BJ (cell line): Measurements from ENCODE around the gene PIGQ. TPM values are rescaled to one million over a fixed set of nuclear protein-coding genes. Genes with fewer than 3 reads are reported as not detected.

Experiments
- CTCF ChIA-PET: fragments of 350-600 bp; formaldehyde crosslinking; extraction: SDS; loops from one replicate; lab custom pipeline; 2021; ENCODE audit warnings: antibody characterized with exemption, inconsistent platforms; lab: Yijun Ruan, JAX
- POLR2A ChIA-PET: fragments of 300-600 bp; sonication (Branson Sonifier 250); formaldehyde crosslinking; extraction: SDS; loops from one replicate; lab custom pipeline; 2021; ENCODE audit warnings: antibody characterized with exemption; lab: Charles Lee
- DNase-seq: peaks from one replicate; pipeline ENCODE4 v3.0.0-alpha.2; 2011; ENCODE audit warnings: low read depth
- H3K27me3 ChIP-seq: 2 replicates; pipeline ENCODE4 v1.6.0; 2011; ENCODE audit warnings: low read length; ENCODE audit not compliant: control insufficient read depth, insufficient read depth
- H3K36me3 ChIP-seq: 2 replicates; pipeline ENCODE4 v1.5.1; 2011; ENCODE audit warnings: low read length; ENCODE audit not compliant: control insufficient read depth, insufficient read depth
- H3K4me3 ChIP-seq: 2 replicates; pipeline ENCODE4 v1.5.1; 2011; ENCODE audit warnings: low read depth, mild to moderate bottlenecking, control low read depth, low read length
- polyA plus RNA-seq: library from polyadenylated mRNA; depleted of rRNA; stranded (reverse); fragments of >200 nt; gene quantifications from 2 replicates; pipeline ENCODE4 v1.2.3, GENCODE V29; 2011
- TF ChIP-seq, protein P1 (sequence below): IDR thresholded peaks from 2 replicates; pipeline ENCODE4 v1.5.1; 2011; ENCODE audit warnings: low read depth, mild to moderate bottlenecking, control low read depth, inconsistent platforms, low read length, moderate library complexity; ENCODE audit not compliant: insufficient read depth

PIGQ gene
- polyA plus RNA-seq, 1 experiment, result 26.6 TPM

DNA sequence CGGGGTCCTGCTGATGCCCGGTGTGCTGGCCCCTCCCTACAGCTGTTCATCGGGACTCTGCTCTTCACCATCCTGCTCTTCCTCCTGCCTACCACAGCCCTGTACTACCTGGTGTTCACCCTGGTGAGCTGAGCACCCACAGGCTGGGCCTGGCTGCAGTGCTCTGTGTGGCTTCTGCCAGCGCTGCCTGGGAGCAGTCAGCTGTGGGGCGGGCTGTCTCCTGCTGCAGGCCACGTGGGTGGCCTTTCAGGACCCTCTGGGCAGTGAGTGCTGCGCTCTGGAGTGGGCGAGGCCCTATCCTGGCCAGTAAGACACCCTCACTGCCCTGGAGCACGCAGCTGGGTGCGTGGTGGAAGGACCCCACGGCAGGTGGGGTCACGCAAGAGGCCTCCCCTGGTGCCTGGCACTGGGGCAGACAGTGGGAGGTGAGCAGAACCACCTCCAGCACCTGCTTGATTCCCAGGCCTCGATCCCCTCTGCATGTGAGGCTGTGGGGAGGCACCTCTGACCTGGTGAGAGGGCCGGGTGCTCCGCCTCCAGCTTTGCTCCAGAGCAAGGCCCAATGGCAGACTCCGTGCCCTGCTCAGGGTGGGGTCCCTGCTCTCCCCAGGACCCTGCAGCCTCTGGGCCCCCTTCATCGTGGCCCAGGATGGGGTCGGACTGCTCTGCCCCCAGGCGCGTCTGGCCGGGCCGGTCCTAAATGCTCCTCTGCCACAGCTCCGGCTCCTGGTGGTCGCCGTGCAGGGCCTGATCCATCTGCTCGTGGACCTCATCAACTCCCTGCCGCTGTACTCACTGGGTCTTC lies 10.6 kb downstream of the PIGQ start:
- Histone ChIP-seq H3K4me3 (no peak overlapping the region), H3K27me3 (no peaks in the 10 kb centered on the region), H3K36me3 (peaks cover 7% of the 10 kb centered on the region)
- DNase-seq, result no peak
- CTCF ChIA-PET, result interaction anchor here (0.6 to 0.7 kb wide), 2 partner anchors 10 to 70 kb away, joined by 3 to 4 read pairs; no protein-coding TSS in a partner anchor
- TF ChIP-seq, protein P1, sequence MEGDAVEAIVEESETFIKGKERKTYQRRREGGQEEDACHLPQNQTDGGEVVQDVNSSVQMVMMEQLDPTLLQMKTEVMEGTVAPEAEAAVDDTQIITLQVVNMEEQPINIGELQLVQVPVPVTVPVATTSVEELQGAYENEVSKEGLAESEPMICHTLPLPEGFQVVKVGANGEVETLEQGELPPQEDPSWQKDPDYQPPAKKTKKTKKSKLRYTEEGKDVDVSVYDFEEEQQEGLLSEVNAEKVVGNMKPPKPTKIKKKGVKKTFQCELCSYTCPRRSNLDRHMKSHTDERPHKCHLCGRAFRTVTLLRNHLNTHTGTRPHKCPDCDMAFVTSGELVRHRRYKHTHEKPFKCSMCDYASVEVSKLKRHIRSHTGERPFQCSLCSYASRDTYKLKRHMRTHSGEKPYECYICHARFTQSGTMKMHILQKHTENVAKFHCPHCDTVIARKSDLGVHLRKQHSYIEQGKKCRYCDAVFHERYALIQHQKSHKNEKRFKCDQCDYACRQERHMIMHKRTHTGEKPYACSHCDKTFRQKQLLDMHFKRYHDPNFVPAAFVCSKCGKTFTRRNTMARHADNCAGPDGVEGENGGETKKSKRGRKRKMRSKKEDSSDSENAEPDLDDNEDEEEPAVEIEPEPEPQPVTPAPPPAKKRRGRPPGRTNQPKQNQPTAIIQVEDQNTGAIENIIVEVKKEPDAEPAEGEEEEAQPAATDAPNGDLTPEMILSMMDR, result no peak
- POLR2A ChIA-PET, result no interaction called here

DNA sequence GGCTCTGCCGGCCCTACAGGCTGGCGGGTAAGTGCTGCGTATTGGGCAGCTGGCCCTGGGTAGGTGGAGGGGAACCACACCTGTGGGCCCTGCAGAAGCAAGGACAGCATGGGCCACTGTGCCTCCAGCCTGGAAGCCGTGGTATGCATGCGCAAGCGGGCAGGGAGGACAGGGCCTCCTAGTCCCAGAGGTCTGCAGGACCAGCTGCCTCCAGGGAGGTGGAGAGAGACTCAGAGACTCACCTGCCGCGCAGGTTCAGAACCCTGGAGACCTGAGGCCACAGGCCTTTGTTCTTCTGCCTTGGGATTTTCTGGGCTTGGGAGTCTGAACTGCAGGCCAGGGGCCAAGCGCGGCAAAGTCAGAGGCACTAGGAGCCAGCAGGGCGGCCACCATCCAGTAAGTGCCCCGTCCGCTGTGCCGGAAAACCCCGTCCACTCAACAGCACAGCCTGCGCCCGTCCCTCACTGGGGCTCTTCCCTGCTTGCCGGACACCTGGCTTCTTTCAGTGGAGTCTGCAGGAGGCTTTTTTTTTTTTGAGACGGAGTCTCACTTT lies 11.3 kb downstream of the PIGQ start:
- TF ChIP-seq, protein P1, result no peak
- ChIA-PET POLR2A (no interaction called here), CTCF (interaction anchor here (0.6 kb wide), 1 partner anchor 11 kb away, joined by 4 read pairs; no protein-coding TSS in a partner anchor)

DNA sequence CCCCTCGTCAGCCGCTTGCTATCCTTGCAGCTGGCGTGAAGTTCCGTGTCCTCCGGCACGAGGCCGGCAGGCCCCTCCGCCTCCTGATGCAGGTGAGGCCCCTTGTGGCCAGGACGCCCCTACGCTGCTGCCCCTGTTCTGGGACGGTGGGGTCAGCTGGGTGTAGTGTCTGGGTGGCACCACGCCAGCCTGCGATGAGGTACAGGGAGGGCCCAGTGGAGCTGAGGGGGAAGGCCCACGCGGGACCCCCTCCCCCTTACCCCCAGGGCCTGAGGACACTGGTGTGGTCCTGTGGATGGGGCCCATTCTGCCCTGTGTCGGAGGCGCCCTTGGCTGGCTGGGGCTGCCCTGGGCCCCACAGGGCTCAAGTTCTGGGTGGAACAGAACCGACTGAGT lies 12.4 kb downstream of the PIGQ start:
- peaks cover 3% of the 10 kb centered on the region for H3K36me3 ChIP-seq
- ChIA-PET CTCF (no interaction called here), POLR2A (no interaction called here)
- no peaks in the 10 kb centered on the region for H3K27me3 ChIP-seq
- DNase-seq, result no peak
- no peak overlapping the region for H3K4me3 ChIP-seq
- TF ChIP-seq, protein P1, result no peak

More for the DNA sequence above, 11.3 kb downstream of the PIGQ start:
- Histone ChIP-seq H3K27me3 (no peaks in the 10 kb centered on the region), H3K4me3 (no peak overlapping the region), H3K36me3 (peaks cover 3% of the 10 kb centered on the region)
- no peak for DNase-seq

DNA sequence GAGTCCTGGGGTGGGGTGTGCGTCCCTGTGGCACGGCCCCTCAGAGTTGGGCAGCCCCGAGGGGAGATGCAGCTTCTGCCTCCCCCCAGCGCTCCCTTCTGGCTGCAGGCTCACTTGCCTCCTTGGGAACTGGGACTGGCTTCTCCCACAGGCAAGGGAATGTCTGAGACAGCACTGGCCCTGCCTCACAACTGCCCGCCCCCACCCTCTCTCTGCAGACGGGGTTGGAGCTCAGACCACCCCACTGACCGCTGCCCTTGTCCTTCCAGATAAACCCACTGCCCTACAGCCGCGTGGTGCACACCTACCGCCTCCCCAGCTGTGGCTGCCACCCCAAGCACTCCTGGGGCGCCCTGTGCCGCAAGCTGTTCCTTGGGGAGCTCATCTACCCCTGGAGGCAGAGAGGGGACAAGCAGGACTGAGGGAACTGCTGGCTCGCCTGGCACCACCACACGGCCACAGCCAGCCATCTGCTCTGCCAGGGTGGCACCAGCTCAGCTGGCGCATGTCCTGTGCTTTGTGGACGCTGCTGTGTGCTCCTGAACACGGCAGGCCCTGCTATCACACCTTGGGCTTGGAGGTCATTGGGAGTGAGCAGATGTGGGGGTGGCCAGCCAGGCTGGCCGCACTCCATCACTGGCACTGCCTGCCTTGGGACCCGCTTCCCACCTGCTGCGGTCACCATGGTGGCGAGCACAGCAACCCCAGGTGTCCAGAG lies 13.0 kb downstream of the PIGQ start:
- ChIA-PET CTCF (no interaction called here), POLR2A (no interaction called here)
- TF ChIP-seq, protein P1, result no peak
- Histone ChIP-seq H3K27me3 (no peaks in the 10 kb centered on the region), H3K4me3 (no peak overlapping the region), H3K36me3 (peaks cover 1% of the 10 kb centered on the region)
- no peak for DNase-seq

DNA sequence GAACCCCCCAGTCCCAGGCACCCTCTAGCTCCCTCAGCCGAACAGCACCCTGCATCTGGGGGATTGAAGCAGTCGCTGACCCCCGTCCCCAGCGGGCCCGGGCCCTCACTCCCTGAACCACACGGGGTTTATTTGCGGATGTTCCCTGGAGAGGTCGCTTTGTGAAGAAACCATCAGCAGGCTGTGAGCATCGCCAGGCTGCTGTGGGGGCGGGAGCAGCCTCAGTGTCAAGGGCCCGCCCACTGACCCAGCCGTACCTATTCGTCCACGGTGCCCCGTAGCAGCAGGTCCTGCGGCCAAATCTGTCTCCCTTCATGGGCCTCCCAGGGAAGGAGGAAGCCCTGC lies 13.7 kb downstream of the PIGQ start:
- H3K4me3 ChIP-seq, result no peak overlapping the region
- TF ChIP-seq, protein P1, result no peak
- no peak for DNase-seq
- ChIA-PET POLR2A (no interaction called here), CTCF (no interaction called here)
- H3K36me3 ChIP-seq, result peaks cover 1% of the 10 kb centered on the region
- H3K27me3 ChIP-seq, result no peaks in the 10 kb centered on the region
